Liver (tissue), 9 donors: ENCODE measurements around the gene GHR. TPM values are rescaled to one million over a fixed set of nuclear protein-coding genes. Genes with fewer than 3 reads are reported as not detected.

Experiments
- DNase-seq: peaks from one replicate; pipeline ENCODE4 v3.0.0-alpha.2; 2017; ENCODE audit warnings: low spot score
- H3K27ac ChIP-seq, 2 donors: one replicate each; pipeline ENCODE4 v1.7.0; 2013; ENCODE audit warnings: inconsistent platforms in 2 of 2, low read length in 2 of 2, control low read depth in 1 of 2, low read depth in 1 of 2, mild to moderate bottlenecking in 1 of 2
- H3K27me3 ChIP-seq, 4 donors: one replicate each; pipeline versions ENCODE4 v1.6.1 to v1.7.0; 2013; ENCODE audit warnings: low read length in 3 of 4, inconsistent platforms in 1 of 4, mild to moderate bottlenecking in 1 of 4, moderate library complexity in 1 of 4; ENCODE audit not compliant: control insufficient read depth in 4 of 4, insufficient read depth in 4 of 4
- H3K36me3 ChIP-seq, 4 donors: one replicate each; pipeline versions ENCODE4 v1.6.1 to v1.7.0; 2013; ENCODE audit warnings: low read length in 3 of 4, mild to moderate bottlenecking in 3 of 4, low read depth in 1 of 4, moderate library complexity in 1 of 4; ENCODE audit not compliant: control insufficient read depth in 4 of 4, insufficient read depth in 3 of 4
- H3K4me1 ChIP-seq, 4 donors: one replicate each; pipeline versions ENCODE4 v1.6.1 to v1.7.0; 2013; ENCODE audit warnings: low read length in 3 of 4, mild to moderate bottlenecking in 3 of 4, moderate library complexity in 1 of 4; ENCODE audit not compliant: control insufficient read depth in 4 of 4, insufficient read depth in 4 of 4
- H3K4me3 ChIP-seq, 3 donors: one replicate each; pipeline versions ENCODE4 v1.6.1 to v1.7.0; 2013; ENCODE audit warnings: low read length in 3 of 3, control low read depth in 1 of 3, low read depth in 1 of 3, mild to moderate bottlenecking in 1 of 3
- H3K9ac ChIP-seq, 2 donors: one replicate each; pipeline ENCODE4 v1.7.0; 2013; ENCODE audit warnings: low read length in 2 of 2, mild to moderate bottlenecking in 2 of 2, moderate library complexity in 2 of 2, control low read depth in 1 of 2, low read depth in 1 of 2
- H3K9me3 ChIP-seq, 4 donors: one replicate each; pipeline versions ENCODE4 v1.6.1 to v1.7.0; 2013; ENCODE audit warnings: low read length in 3 of 4; ENCODE audit not compliant: control insufficient read depth in 4 of 4
- ATF3 ChIP-seq: IDR thresholded peaks from 2 replicates; pipeline ENCODE4 v1.6.1; 2016; ENCODE audit warnings: antibody characterized with exemption
- CTCF ChIP-seq: fragments of 150-350 bp; IDR thresholded peaks from 2 replicates; pipeline ENCODE4 v1.5.1; 2017; ENCODE audit warnings: improper control_type of control experiment, low read depth, low read length; ENCODE audit not compliant: missing input control
- GABPA ChIP-seq, 2 donors: IDR thresholded peaks in 1 of 2; conservative IDR thresholded peaks in 1 of 2; 2 replicates each; pipeline ENCODE4 v1.6.1; 2016; ENCODE audit warnings: antibody characterized with exemption in 2 of 2, mild to moderate bottlenecking in 1 of 2, moderate library complexity in 1 of 2
- HNF4A ChIP-seq, 2 donors: conservative IDR thresholded peaks; 2 replicates each; pipeline ENCODE4 v1.6.1; 2016; ENCODE audit warnings: antibody characterized with exemption in 2 of 2, mild to moderate bottlenecking in 2 of 2
- HNF4G ChIP-seq: IDR thresholded peaks from 2 replicates; pipeline ENCODE4 v1.6.1; 2016; ENCODE audit warnings: antibody characterized with exemption
- JUND ChIP-seq, 2 donors: IDR thresholded peaks; 2 replicates each; pipeline ENCODE4 v1.6.1; 2016; ENCODE audit warnings: antibody characterized with exemption in 2 of 2
- MAX ChIP-seq: IDR thresholded peaks from 2 replicates; pipeline ENCODE4 v1.6.1; 2016; ENCODE audit warnings: antibody characterized with exemption
- NR2F2 ChIP-seq: IDR thresholded peaks from 2 replicates; pipeline ENCODE4 v1.6.1; 2016; ENCODE audit warnings: antibody characterized with exemption
- RAD21 ChIP-seq, 2 donors: IDR thresholded peaks; 2 replicates each; pipeline ENCODE4 v1.6.1; 2016; ENCODE audit warnings: antibody characterized with exemption in 2 of 2, mild to moderate bottlenecking in 2 of 2
- REST ChIP-seq: IDR thresholded peaks from 2 replicates; pipeline ENCODE4 v1.6.1; 2016; ENCODE audit warnings: antibody characterized with exemption, mild to moderate bottlenecking
- RXRA ChIP-seq, 2 donors: IDR thresholded peaks; 2 replicates each; pipeline ENCODE4 v1.6.1; 2017 to 2018; ENCODE audit warnings: antibody characterized with exemption in 2 of 2, mild to moderate bottlenecking in 1 of 2
- TAF1 ChIP-seq: conservative IDR thresholded peaks from 2 replicates; pipeline ENCODE4 v1.6.1; 2016; ENCODE audit warnings: antibody characterized with exemption, mild to moderate bottlenecking
- YY1 ChIP-seq: IDR thresholded peaks from 2 replicates; pipeline ENCODE4 v1.6.1; 2016; ENCODE audit warnings: antibody characterized with exemption, mild to moderate bottlenecking
- WGBS: extraction: QIAGEN DNeasy Blood & Tissue Kit; methylation state at CpG from one replicate; pipeline ENCODE4 v1.1.7; 2013; 5-methylcytosine and 5-hydroxymethylcytosine counted together
- polyA plus RNA-seq, 2 donors: library from polyadenylated mRNA; stranded (reverse) in 1 of 2; unstranded in 1 of 2; fragments of 200-250 nt in 1 of 2; fragments of >200 nt in 1 of 2; fragmentation: Nextera tagmentation in 1 of 2; extraction: Ambion mirVana in 1 of 2; gene quantifications; one replicate each; pipeline versions ENCODE4 v1.2.1 to v1.2.3, GENCODE V29; 2013 to 2015
- total RNA-seq, 2 donors: library from RNA; depleted of rRNA; stranded (reverse); fragments of >200 nt; gene quantifications; one replicate each; pipeline ENCODE4 v1.2.3, GENCODE V29; 2014
- donor health status: healthy.
- donor health status: healthy.
- donor health status: healthy.
- donor health status: healthy.
- donor health status: healthy.

GHR gene
- total and polyA plus RNA-seq, 4 donors, result 6.6 to 104 (median 20.9) TPM

GRCh38 chr5:42703238-42703637, 280.0 kb downstream of the GHR start:
- Histone ChIP-seq H3K4me1 (no peaks in the 10 kb centered on the region), H3K27me3 (no peaks in the 10 kb centered on the region), H3K4me3 (no peak overlapping the region), H3K9ac (no peak overlapping the region), H3K36me3 (peaks cover 1 to 60% (median 30%) of the 10 kb centered on the region in 4 donors), H3K27ac (no peak overlapping the region), H3K9me3 (no peaks in the 10 kb centered on the region)
- 12% methylated on average over 1 of the region's 1 CpG for WGBS
- no peak for DNase-seq
- TF ChIP-seq NR2F2, result no peak
- no peak for TF ChIP-seq HNF4G
- TF ChIP-seq YY1, result no peak
- TF ChIP-seq REST, result no peak
- TF ChIP-seq CTCF, result no peak
- TF ChIP-seq MAX, result no peak
- TF ChIP-seq ATF3, result no peak
- TF ChIP-seq GABPA (IDR thresholded peaks at IDR 0.05 in 1 of 2, conservative IDR thresholded peaks at IDR 0.05 in 1 of 2), result no peak
- no peak for TF ChIP-seq RXRA (IDR thresholded peaks at IDR 0.05)

GRCh38 chr5:42715785-42716184, 292.5 kb downstream of the GHR start:
- H3K4me1 ChIP-seq, result no peaks in the 10 kb centered on the region
- TF ChIP-seq RAD21 (IDR thresholded peaks at IDR 0.05) (no peak), JUND (IDR thresholded peaks at IDR 0.05) (no peak), TAF1 (no peak), HNF4A (conservative IDR thresholded peaks at IDR 0.05) (no peak), ATF3 (no peak), NR2F2 (no peak), RXRA (IDR thresholded peaks at IDR 0.05) (no peak)
- peaks cover 5 to 56% (median 44%) of the 10 kb centered on the region in 4 donors for H3K36me3 ChIP-seq
- H3K27me3 ChIP-seq, result no peaks in the 10 kb centered on the region
- H3K27ac ChIP-seq, result no peak overlapping the region
- 89% methylated on average over 3 of the region's 3 CpGs for WGBS
- H3K9ac ChIP-seq, result no peak overlapping the region
- DNase-seq, result no peak
- no peaks in the 10 kb centered on the region for H3K9me3 ChIP-seq
- H3K4me3 ChIP-seq, result no peak overlapping the region
